ENCODE results near the gene ACE2. TPM values are rescaled to one million over a fixed set of nuclear protein-coding genes. Genes with fewer than 3 reads are reported as not detected.

ACE2 gene
- total RNA-seq, 4 donors from 2014 or later = 6.2 to 76.3 (median 21.5) TPM

DNA sequence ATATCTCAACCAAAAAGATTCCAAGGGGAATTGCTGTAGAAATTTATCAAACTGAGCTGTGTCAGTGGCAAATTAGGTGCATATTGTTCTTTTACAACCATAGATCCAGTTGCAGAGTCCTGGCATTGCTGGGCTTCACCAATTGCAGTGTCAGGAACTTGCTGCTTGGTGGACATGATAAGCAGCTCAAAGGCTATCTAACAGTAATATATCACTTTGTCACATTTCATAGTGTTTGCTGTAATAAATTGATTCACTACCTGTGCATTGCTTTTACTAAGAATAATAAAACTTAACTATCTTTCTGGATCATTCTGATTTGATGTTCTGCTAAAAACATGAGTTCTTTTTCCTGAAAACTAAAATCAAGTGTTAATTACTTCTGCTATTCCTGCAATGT is 30.9 kb upstream of the ACE2 start:
- DNase-seq (ENCODE audit: low spot score) (no peak), ATAC-seq (ENCODE audit: low FRiP score) (no peak)
- TF ChIP-seq, protein P1, sequence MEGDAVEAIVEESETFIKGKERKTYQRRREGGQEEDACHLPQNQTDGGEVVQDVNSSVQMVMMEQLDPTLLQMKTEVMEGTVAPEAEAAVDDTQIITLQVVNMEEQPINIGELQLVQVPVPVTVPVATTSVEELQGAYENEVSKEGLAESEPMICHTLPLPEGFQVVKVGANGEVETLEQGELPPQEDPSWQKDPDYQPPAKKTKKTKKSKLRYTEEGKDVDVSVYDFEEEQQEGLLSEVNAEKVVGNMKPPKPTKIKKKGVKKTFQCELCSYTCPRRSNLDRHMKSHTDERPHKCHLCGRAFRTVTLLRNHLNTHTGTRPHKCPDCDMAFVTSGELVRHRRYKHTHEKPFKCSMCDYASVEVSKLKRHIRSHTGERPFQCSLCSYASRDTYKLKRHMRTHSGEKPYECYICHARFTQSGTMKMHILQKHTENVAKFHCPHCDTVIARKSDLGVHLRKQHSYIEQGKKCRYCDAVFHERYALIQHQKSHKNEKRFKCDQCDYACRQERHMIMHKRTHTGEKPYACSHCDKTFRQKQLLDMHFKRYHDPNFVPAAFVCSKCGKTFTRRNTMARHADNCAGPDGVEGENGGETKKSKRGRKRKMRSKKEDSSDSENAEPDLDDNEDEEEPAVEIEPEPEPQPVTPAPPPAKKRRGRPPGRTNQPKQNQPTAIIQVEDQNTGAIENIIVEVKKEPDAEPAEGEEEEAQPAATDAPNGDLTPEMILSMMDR (IDR thresholded peaks at IDR 0.05) = no peak

DNA sequence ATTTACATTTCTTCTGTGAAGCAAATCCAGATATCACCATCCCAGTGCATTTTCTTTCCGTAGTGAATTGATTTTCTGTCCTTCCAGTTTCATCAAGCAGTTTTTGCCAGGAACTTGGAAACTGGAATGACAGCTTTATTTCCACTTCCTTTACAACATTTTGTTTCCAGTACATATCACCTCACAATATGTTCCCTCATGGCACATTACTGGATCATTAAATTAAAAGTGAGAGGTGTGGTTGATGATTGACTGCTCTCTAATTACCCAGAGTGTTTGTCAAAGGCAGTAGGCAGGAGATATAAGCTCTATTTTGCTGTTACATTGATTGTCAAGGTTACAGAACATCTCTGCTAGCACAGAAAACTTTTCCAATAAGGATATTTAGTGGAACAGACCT is 22.3 kb upstream of the ACE2 start:
- DNase-seq (ENCODE audit: low spot score) (no peak), ATAC-seq (ENCODE audit: low FRiP score) (no peak)
- TF ChIP-seq, protein P1 (IDR thresholded peaks at IDR 0.05) = no peak

DNA sequence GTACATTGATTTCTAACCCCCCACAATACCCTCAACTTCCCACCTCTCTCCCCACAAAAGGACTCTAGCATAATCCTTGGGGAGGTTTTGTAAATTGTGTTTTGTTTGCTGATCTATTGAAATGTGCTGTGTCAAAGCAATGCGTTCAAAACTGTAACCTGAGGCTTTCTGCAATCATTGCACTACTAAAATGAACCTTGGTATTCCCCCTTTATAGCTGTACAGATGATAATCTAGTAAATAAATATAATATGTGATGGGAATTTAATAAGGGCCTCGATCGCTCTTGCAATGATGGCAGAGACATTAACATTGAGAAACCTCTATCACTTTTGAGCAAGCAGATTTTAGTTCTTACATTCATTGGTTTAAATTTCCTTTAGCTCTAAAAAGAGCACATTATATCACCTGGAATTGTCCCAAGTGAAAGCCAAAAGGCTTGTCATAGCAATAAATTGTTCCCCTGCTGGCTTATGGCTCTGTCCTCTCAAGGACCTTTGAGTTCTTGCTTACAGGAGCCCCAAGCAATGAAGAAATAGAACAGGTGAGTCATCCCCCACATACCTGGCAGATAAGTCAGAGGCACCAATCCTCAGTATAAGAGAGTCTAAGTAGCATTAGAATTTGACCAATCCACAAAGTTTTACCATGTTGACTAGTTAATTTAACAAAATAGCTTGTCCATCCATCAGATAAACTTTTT is 18.4 kb upstream of the ACE2 start:
- DNase-seq (ENCODE audit: low spot score) = no peak
- no peak for ATAC-seq (ENCODE audit: low FRiP score)
- TF ChIP-seq, protein P1 (IDR thresholded peaks at IDR 0.05) = no peak

DNA sequence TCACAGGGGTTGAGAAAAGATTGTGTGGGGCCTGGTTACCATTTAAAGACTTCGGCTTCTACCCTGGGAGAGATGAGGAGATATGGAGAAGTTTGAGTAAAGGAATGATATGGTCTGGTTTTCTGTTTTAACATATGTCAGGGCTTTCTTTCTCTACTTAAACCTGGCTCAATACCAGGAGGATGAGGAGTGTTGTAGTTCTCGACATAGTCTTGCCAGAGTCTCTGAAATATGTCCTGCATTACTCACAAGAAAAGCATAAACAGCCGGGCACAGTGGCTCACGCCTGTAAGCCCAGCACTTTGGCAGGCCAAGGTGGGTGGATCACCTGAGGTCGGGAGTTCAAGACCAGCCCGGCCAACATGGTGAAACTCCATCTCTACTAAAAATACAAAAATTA is 16.4 kb upstream of the ACE2 start:
- DNase-seq (ENCODE audit: low spot score) (no peak), ATAC-seq (ENCODE audit: low FRiP score) (no peak)
- TF ChIP-seq, protein P1 (IDR thresholded peaks at IDR 0.05) = no peak

DNA sequence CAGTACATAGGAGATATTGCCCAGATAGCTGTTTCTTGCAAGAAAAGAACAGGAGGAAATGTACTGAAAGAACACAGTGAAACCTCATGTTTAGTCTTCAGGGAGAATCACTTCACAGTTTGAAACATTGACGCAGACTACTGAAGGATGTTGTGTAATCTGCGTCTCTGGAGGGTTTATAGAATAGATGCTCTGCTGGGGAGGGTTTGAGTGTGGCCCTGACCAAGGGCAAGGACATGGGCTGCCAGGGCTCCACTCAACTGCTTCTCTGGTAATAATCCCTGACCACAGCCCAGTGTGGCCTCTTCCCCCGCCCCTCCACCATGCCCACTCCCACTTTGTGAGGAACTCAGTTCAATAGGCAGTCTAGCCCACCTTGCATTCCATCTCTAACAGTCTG is 15.8 kb upstream of the ACE2 start:
- DNase-seq (ENCODE audit: low spot score) (no peak), ATAC-seq (ENCODE audit: low FRiP score) (no peak)
- TF ChIP-seq, protein P1 (IDR thresholded peaks at IDR 0.05) = no peak

DNA sequence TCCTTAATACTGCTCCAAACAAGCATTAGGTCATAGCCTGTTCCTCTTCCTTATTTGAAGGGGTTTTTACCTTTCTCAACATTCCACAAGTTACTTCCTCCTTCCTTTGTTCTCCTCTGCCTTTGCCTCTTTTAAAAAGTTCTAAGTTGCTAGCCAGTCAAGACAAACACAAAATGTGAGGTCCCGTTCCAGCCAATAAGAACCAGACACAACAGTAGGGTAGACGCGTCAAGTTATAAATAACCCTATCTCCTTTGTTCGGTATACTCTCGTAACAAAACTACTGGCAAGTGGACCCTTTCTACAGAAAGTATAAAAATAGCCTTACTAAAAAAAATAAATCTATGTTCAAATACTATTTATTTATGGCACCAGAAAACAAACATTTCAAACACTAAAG is 6.3 kb upstream of the ACE2 start:
- no peak for ATAC-seq (ENCODE audit: low FRiP score)
- TF ChIP-seq, protein P1 (IDR thresholded peaks at IDR 0.05) = no peak

DNA sequence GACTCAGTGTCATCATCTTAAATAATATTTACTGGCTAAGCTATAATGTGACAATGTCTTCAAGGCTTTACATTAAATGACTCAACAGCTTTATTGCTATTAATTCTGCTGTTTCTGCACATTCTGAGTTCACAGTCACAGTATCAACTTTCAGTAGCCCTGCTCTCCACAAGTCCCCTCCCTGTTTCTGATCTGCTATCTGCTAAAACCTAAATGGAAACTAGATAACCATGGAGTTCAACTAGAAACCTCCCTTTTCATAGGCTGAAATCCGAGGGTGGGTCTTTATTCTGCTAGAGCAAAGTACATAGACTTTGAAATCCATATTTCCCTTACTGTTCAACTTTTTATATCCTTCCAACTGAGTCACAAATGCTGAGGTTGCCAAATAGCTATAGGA is 5.4 kb upstream of the ACE2 start:
- no peak for DNase-seq (ENCODE audit: low spot score)
- TF ChIP-seq, protein P1 (IDR thresholded peaks at IDR 0.05) = no peak
- no peak for ATAC-seq (ENCODE audit: low FRiP score)

More for the DNA sequence above, 6.3 kb upstream of the ACE2 start:
- no peak for DNase-seq (ENCODE audit: low spot score)
